Measurements from ENCODE around the gene DNAH1. TPM values are rescaled to one million over a fixed set of nuclear protein-coding genes. Genes with fewer than 3 reads are reported as not detected.

The DNAH1 gene
- total and polyA plus RNA-seq, 4 donors, result 4.2 to 12.9 (median 9.9) TPM

- DNase-seq (ENCODE audit: low read depth in 4 of 6, low spot score in 6 of 6), result no peak
- Histone ChIP-seq H3K27ac (ENCODE audit: low read depth, low read length) (no peak overlapping the region), H3K27me3 (ENCODE audit: control insufficient read depth, insufficient read depth, low read length) (no peaks in the 10 kb centered on the region), H3K4me3 (ENCODE audit: low read depth, low read length) (no peak overlapping the region), H3K4me1 (ENCODE audit: control insufficient read depth, insufficient read depth, low read length) (no peaks in the 10 kb centered on the region), H3K9me3 (ENCODE audit: control insufficient read depth, insufficient read depth, low read length) (no peaks in the 10 kb centered on the region), H3K36me3 (ENCODE audit: control insufficient read depth, insufficient read depth, low read length) (peaks cover 44% of the 10 kb centered on the region)
- WGBS (ENCODE audit: insufficient coverage), result 75% methylated on average over 10 of the region's 10 CpGs
Measured at GRCh38 chr3:52380023-52380422, 63.9 kb downstream of the DNAH1 start.

DNA sequence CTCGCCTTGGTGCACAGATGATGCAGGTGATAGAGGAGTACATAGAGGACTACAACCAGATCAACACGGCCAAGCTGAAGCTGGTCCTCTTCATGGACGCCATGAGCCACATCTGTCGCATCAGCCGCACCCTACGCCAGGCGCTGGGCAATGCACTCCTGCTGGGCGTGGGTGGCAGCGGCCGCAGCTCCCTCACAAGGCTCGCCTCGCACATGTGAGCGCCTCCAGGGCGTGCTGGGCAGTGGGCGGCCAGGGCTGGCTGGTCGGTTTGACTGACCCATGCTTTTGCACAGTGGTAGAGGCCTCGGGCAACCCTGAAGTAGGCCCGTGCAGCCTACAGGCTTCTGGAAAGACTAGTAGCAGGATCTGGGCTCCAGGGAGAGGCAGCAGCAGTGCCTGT lies 65.5 kb downstream of the DNAH1 start:
- Histone ChIP-seq H3K4me1 (ENCODE audit: control insufficient read depth, insufficient read depth, low read length) (no peaks in the 10 kb centered on the region), H3K36me3 (ENCODE audit: control insufficient read depth, insufficient read depth, low read length) (peaks cover 43% of the 10 kb centered on the region), H3K27ac (ENCODE audit: low read depth, low read length) (no peak overlapping the region), H3K4me3 (ENCODE audit: low read depth, low read length) (no peak overlapping the region), H3K9me3 (ENCODE audit: control insufficient read depth, insufficient read depth, low read length) (no peaks in the 10 kb centered on the region), H3K27me3 (ENCODE audit: control insufficient read depth, insufficient read depth, low read length) (no peaks in the 10 kb centered on the region)
- DNase-seq (ENCODE audit: low read depth in 4 of 6, low spot score in 6 of 6), result no peak
- 94% methylated on average over 18 of the region's 18 CpGs for WGBS (ENCODE audit: insufficient coverage)

DNA sequence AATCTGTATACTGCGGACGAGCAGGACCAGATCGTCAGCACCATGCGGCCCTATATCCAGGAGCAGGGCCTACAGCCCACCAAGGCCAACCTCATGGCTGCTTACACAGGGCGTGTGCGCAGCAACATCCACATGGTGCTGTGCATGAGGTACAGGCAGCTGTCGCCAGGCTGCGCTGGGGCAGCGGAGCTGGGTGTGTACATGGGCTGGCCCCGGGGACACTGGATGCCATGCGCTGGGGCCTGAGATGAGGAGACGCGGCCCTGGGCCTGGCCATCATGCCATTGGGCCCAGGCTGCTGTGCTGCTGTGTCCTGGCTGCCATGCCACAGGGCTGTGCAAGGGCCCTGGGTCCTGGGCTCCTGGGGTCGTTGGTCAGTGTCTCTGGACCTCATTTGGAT lies 67.3 kb downstream of the DNAH1 start:
- Histone ChIP-seq H3K36me3 (ENCODE audit: control insufficient read depth, insufficient read depth, low read length) (peaks cover 39% of the 10 kb centered on the region), H3K27me3 (ENCODE audit: control insufficient read depth, insufficient read depth, low read length) (no peaks in the 10 kb centered on the region), H3K27ac (ENCODE audit: low read depth, low read length) (no peak overlapping the region), H3K4me1 (ENCODE audit: control insufficient read depth, insufficient read depth, low read length) (no peaks in the 10 kb centered on the region), H3K4me3 (ENCODE audit: low read depth, low read length) (no peak overlapping the region), H3K9me3 (ENCODE audit: control insufficient read depth, insufficient read depth, low read length) (no peaks in the 10 kb centered on the region)
- WGBS (ENCODE audit: insufficient coverage), result 93% methylated on average over 14 of the region's 14 CpGs
- DNase-seq (ENCODE audit: low read depth in 4 of 6, low spot score in 6 of 6), result no peak

DNA sequence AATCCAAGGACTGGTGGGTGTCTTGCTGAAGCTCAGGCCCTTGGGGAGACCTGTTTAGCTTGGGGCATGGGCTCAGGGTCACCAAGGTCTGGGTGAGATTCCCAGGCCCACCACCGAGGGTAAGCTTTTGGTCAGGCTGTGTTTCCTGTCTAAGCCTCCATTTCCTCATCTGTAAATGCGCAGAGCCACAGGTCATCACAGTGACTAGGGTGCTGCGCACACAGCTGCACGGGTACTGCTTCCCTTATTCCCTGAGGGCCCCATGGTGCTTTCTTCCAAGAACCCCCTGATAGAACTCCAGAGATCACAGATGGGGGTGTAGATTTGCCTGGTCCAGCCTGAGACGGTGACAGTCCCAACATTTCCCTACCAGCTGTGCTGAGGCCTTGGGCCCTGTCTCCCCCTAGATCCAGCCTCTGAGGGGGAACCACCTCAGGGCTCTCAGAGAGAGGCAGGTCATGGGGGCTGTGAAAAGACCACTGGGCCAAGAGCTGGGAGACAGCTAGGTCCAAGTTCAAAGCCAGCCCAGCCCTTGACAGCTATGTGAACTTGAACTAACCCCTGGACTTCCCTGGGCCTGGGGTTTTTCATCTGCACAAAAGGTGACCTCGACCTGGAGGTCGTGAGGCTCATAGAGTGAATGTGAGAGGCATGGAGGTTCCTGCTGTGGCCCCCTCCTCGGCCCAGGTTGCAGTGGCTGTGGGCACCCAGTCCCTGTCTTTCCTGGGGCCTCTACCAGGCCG lies 68.1 kb downstream of the DNAH1 start:
- no peaks in the 10 kb centered on the region for H3K4me1 ChIP-seq (ENCODE audit: control insufficient read depth, insufficient read depth, low read length)
- H3K4me3 ChIP-seq (ENCODE audit: low read depth, low read length), result no peak overlapping the region
- 82% methylated on average over 9 of the region's 9 CpGs for WGBS (ENCODE audit: insufficient coverage)
- no peak for DNase-seq (ENCODE audit: low read depth in 4 of 6, low spot score in 6 of 6)
- peaks cover 40% of the 10 kb centered on the region for H3K36me3 ChIP-seq (ENCODE audit: control insufficient read depth, insufficient read depth, low read length)
- H3K9me3 ChIP-seq (ENCODE audit: control insufficient read depth, insufficient read depth, low read length), result no peaks in the 10 kb centered on the region
- no peaks in the 10 kb centered on the region for H3K27me3 ChIP-seq (ENCODE audit: control insufficient read depth, insufficient read depth, low read length)
- no peak overlapping the region for H3K27ac ChIP-seq (ENCODE audit: low read depth, low read length)

- Histone ChIP-seq H3K4me1 (ENCODE audit: control insufficient read depth, insufficient read depth, low read length) (no peaks in the 10 kb centered on the region), H3K9me3 (ENCODE audit: control insufficient read depth, insufficient read depth, low read length) (no peaks in the 10 kb centered on the region), H3K27ac (ENCODE audit: low read depth, low read length) (no peak overlapping the region), H3K27me3 (ENCODE audit: control insufficient read depth, insufficient read depth, low read length) (no peaks in the 10 kb centered on the region), H3K4me3 (ENCODE audit: low read depth, low read length) (no peak overlapping the region), H3K36me3 (ENCODE audit: control insufficient read depth, insufficient read depth, low read length) (peaks cover 41% of the 10 kb centered on the region)
- 52% methylated on average over 10 of the region's 10 CpGs for WGBS (ENCODE audit: insufficient coverage)
- DNase-seq (ENCODE audit: low read depth in 4 of 6, low spot score in 6 of 6), result peak in 1 of 6 donors; percentile 15
Measured at GRCh38 chr3:52385157-52385556, 69.0 kb downstream of the DNAH1 start.

DNA sequence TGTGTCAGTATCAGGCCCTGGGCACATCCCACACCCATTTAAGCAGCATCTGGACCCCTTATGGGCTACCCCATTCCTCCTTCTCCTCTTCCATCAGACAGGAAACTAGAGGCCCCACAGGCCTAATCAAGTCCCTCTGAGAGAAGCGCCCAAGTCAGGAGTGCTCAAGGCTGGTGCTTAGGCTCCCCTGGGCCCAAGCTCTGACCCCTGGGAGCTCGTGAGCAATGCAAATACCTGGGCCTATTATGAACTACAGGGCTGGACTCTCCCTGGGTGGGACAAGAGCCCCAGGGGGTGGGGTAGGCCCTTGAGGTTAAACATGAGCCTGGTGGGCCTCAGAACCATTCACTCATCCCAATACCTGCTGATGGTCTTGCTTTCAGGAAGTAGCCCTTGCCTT lies 71.4 kb downstream of the DNAH1 start:
- DNase-seq (ENCODE audit: low read depth in 4 of 6, low spot score in 6 of 6), result no peak
- Histone ChIP-seq H3K4me3 (ENCODE audit: low read depth, low read length) (no peak overlapping the region), H3K36me3 (ENCODE audit: control insufficient read depth, insufficient read depth, low read length) (peaks cover 59% of the 10 kb centered on the region), H3K4me1 (ENCODE audit: control insufficient read depth, insufficient read depth, low read length) (no peaks in the 10 kb centered on the region), H3K27me3 (ENCODE audit: control insufficient read depth, insufficient read depth, low read length) (no peaks in the 10 kb centered on the region), H3K27ac (ENCODE audit: low read depth, low read length) (no peak overlapping the region), H3K9me3 (ENCODE audit: control insufficient read depth, insufficient read depth, low read length) (no peaks in the 10 kb centered on the region)
- 100% methylated on average over 1 of the region's 2 CpGs for WGBS (ENCODE audit: insufficient coverage)

DNA sequence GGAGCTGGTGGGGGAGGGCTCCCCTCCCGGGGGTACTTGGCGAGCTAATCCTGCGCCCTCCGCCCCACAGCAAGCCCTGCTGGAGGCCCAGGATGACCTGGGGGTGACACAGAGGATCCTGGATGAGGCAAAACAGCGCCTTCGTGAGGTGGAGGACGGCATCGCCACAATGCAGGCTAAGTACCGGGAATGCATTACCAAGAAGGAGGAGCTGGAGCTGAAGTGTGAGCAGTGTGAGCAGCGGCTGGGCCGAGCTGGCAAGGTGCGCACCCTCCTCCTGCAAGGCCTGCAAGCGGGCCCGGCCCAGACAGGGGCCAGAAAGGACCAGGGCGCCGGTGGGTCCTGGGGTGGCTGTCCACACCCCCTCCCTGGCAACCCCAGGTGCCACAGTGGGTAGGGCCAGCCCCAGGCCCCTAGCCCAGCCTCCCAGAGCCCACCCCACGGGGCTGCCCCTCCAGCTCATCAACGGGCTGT lies 72.3 kb downstream of the DNAH1 start:
- DNase-seq (ENCODE audit: low read depth in 4 of 6, low spot score in 6 of 6), result no peak
- H3K27ac ChIP-seq (ENCODE audit: low read depth, low read length), result no peak overlapping the region
- no peaks in the 10 kb centered on the region for H3K4me1 ChIP-seq (ENCODE audit: control insufficient read depth, insufficient read depth, low read length)
- H3K9me3 ChIP-seq (ENCODE audit: control insufficient read depth, insufficient read depth, low read length), result no peaks in the 10 kb centered on the region
- no peak overlapping the region for H3K4me3 ChIP-seq (ENCODE audit: low read depth, low read length)
- H3K27me3 ChIP-seq (ENCODE audit: control insufficient read depth, insufficient read depth, low read length), result no peaks in the 10 kb centered on the region
- peaks cover 67% of the 10 kb centered on the region for H3K36me3 ChIP-seq (ENCODE audit: control insufficient read depth, insufficient read depth, low read length)
- 59% methylated on average over 18 of the region's 18 CpGs for WGBS (ENCODE audit: insufficient coverage)

DNA sequence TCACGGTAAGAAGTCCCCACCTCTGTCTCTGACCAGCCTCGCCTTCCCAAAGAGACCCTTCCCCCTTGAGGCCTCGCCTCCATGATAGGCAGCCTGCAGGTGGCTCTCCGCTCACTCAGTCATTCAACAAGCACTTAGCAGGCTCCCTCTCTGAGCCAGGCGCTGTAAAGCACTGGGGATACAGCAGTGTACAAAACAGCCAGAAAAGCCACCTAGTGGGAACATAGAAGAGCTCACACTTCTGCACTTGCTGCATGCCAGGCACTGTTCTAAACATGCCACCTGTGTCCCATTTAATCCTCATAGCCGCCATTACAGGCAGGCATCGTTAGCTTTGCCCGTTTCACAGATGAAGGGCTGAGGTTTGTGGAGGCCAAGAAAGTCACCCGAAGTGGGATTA lies 72.8 kb downstream of the DNAH1 start:
- Histone ChIP-seq H3K4me3 (ENCODE audit: low read depth, low read length) (no peak overlapping the region), H3K9me3 (ENCODE audit: control insufficient read depth, insufficient read depth, low read length) (no peaks in the 10 kb centered on the region), H3K4me1 (ENCODE audit: control insufficient read depth, insufficient read depth, low read length) (no peaks in the 10 kb centered on the region), H3K27me3 (ENCODE audit: control insufficient read depth, insufficient read depth, low read length) (no peaks in the 10 kb centered on the region), H3K36me3 (ENCODE audit: control insufficient read depth, insufficient read depth, low read length) (peaks cover 68% of the 10 kb centered on the region), H3K27ac (ENCODE audit: low read depth, low read length) (no peak overlapping the region)
- 74% methylated on average over 8 of the region's 9 CpGs for WGBS (ENCODE audit: insufficient coverage)
- peak in 1 of 6 donors; percentile 30 for DNase-seq (ENCODE audit: low read depth in 4 of 6, low spot score in 6 of 6)

DNA sequence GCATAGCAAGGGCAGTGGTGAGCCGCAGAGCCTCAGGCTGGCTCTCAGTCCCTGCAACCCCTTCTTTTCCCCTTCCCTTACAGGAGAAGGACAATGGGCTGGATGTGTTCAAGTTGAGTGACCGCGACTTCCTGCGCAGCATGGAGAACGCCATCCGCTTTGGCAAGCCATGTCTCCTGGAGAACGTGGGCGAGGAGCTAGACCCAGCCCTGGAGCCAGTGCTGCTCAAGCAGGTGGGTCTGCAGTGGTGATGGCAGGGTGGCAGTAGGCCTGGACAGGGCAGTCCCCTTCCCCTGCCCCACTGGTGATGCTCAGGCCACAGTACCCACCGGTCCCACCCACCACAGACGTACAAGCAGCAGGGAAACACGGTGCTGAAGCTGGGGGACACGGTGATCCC lies 75.0 kb downstream of the DNAH1 start:
- no peaks in the 10 kb centered on the region for H3K27me3 ChIP-seq (ENCODE audit: control insufficient read depth, insufficient read depth, low read length)
- H3K9me3 ChIP-seq (ENCODE audit: control insufficient read depth, insufficient read depth, low read length), result no peaks in the 10 kb centered on the region
- WGBS (ENCODE audit: insufficient coverage), result 95% methylated on average over 7 of the region's 12 CpGs
- peaks cover 67% of the 10 kb centered on the region for H3K36me3 ChIP-seq (ENCODE audit: control insufficient read depth, insufficient read depth, low read length)
- H3K27ac ChIP-seq (ENCODE audit: low read depth, low read length), result no peak overlapping the region
- no peaks in the 10 kb centered on the region for H3K4me1 ChIP-seq (ENCODE audit: control insufficient read depth, insufficient read depth, low read length)
- H3K4me3 ChIP-seq (ENCODE audit: low read depth, low read length), result no peak overlapping the region
- DNase-seq (ENCODE audit: low read depth in 4 of 6, low spot score in 6 of 6), result no peak

GRCh38 chr3:52392216-52392930 lies 76.3 kb downstream of the DNAH1 start:
- Histone ChIP-seq H3K36me3 (ENCODE audit: control insufficient read depth, insufficient read depth, low read length) (peaks cover 69% of the 10 kb centered on the region), H3K27me3 (ENCODE audit: control insufficient read depth, insufficient read depth, low read length) (no peaks in the 10 kb centered on the region), H3K4me3 (ENCODE audit: low read depth, low read length) (no peak overlapping the region), H3K9me3 (ENCODE audit: control insufficient read depth, insufficient read depth, low read length) (no peaks in the 10 kb centered on the region), H3K27ac (ENCODE audit: low read depth, low read length) (no peak overlapping the region), H3K4me1 (ENCODE audit: control insufficient read depth, insufficient read depth, low read length) (no peaks in the 10 kb centered on the region)
- WGBS (ENCODE audit: insufficient coverage), result 94% methylated on average over 16 of the region's 16 CpGs
- no peak for DNase-seq (ENCODE audit: low read depth in 4 of 6, low spot score in 6 of 6)
